Caco-2 (cell line): ENCODE data around the gene IRS2. TPM values are rescaled to one million over a fixed set of nuclear protein-coding genes. Genes with fewer than 3 reads are reported as not detected.
"Not testable (repeated sequence)": the region's sequence is repeated elsewhere in the genome, so short reads cannot be mapped to it uniquely, and the experiment has no call there.

Experiments
- BruUV-seq: library from RNA; stranded (reverse); fragments of 400-500 nt; replicated peaks from 2 replicates; lab custom pipeline; 2021; lab: Mats Ljungman, UMichigan
- CTCF ChIA-PET: fragments of 300-600 bp; sonication (Branson Sonifier 250); formaldehyde crosslinking; loops from one replicate; lab custom pipeline; 2022; ENCODE audit warnings: antibody characterized with exemption; lab: Charles Lee
- POLR2A ChIA-PET: fragments of 300-600 bp; sonication (Branson Sonifier 250); formaldehyde crosslinking; loops from one replicate; lab custom pipeline; 2022; ENCODE audit warnings: antibody characterized with exemption; lab: Charles Lee
- DNase-seq, 2 experiments: peaks; one replicate each; pipeline versions ENCODE4 v3.0.0 to v3.0.0-alpha.2; 2020 to 2022
- H3K27me3 ChIP-seq: replicated peaks from 2 replicates; pipeline ENCODE4 v1.6.0; 2011; ENCODE audit warnings: low read length; ENCODE audit not compliant: control insufficient read depth, insufficient read depth
- H3K36me3 ChIP-seq: 2 replicates; pipeline ENCODE4 v1.5.1; 2011; ENCODE audit warnings: low read length; ENCODE audit not compliant: control insufficient read depth, insufficient read depth
- H3K4me1 ChIP-seq: fragments of 250-450 bp; sonication (Bioruptor Pico); 2 replicates; pipeline ENCODE4 v1.5.1; 2020; ENCODE audit warnings: mild to moderate bottlenecking
- H3K4me3 ChIP-seq: 2 replicates; pipeline ENCODE4 v1.5.1; 2011; ENCODE audit warnings: low read depth, mild to moderate bottlenecking, control low read depth, low read length
- H3K9me3 ChIP-seq: fragments of 250-450 bp; sonication (Bioruptor Pico); 2 replicates; pipeline ENCODE4 v1.5.1; 2020; ENCODE audit warnings: mild to moderate bottlenecking, moderate library complexity
- H3K27ac Mint-ChIP-seq: one replicate; pipeline ENCODE4 v1.8.0; 2022; ENCODE audit warnings: mixed read lengths; ENCODE audit not compliant: unreplicated experiment
- H3K27me3 Mint-ChIP-seq: one replicate; pipeline ENCODE4 v1.8.0; 2022; ENCODE audit warnings: mixed read lengths; ENCODE audit not compliant: insufficient read depth, unreplicated experiment
- H3K36me3 Mint-ChIP-seq: one replicate; pipeline ENCODE4 v1.8.0; 2022; ENCODE audit warnings: mild to moderate bottlenecking, mixed read lengths; ENCODE audit not compliant: insufficient read depth, unreplicated experiment
- H3K4me1 Mint-ChIP-seq: one replicate; pipeline ENCODE4 v1.8.0; 2022; ENCODE audit warnings: low read depth, mixed read lengths; ENCODE audit not compliant: unreplicated experiment
- H3K4me3 Mint-ChIP-seq: one replicate; pipeline ENCODE4 v1.8.0; 2022; ENCODE audit warnings: mild to moderate bottlenecking, moderate library complexity, mixed read lengths; ENCODE audit not compliant: unreplicated experiment
- H3K9me3 Mint-ChIP-seq: one replicate; pipeline ENCODE4 v1.8.0; 2022; ENCODE audit warnings: mixed read lengths; ENCODE audit not compliant: unreplicated experiment
- CTCF ChIP-seq, 2 experiments: fragments of 200-600 bp in 1 of 2; IDR thresholded peaks; 1 replicate in 1 of 2; 2 replicates in 1 of 2; pipeline versions ENCODE4 v1.5.1 to v1.8.0; 2011 to 2022; ENCODE audit warnings: antibody characterized with exemption in 1 of 2, control low read depth in 1 of 2, inconsistent platforms in 1 of 2, low read depth in 1 of 2, low read length in 1 of 2, mild to moderate bottlenecking in 1 of 2, moderate library complexity in 1 of 2; ENCODE audit not compliant: insufficient read depth in 1 of 2, severe bottlenecking in 1 of 2, unreplicated experiment in 1 of 2
- intact Hi-C: fragments of 100-400 bp; cut with micrococcal nuclease; formaldehyde crosslinking; loops from one replicate; pipeline ENCODE4 v1.10.0; 2022; ENCODE audit not compliant: unreplicated experiment
- total RNA-seq: library from RNA; stranded (reverse); gene quantifications from 2 replicates; pipeline ENCODE4 v1.2.3, GENCODE V29; 2022

The IRS2 gene
- total RNA-seq, 1 experiment from 2014 or later: 5.5 TPM

DNA sequence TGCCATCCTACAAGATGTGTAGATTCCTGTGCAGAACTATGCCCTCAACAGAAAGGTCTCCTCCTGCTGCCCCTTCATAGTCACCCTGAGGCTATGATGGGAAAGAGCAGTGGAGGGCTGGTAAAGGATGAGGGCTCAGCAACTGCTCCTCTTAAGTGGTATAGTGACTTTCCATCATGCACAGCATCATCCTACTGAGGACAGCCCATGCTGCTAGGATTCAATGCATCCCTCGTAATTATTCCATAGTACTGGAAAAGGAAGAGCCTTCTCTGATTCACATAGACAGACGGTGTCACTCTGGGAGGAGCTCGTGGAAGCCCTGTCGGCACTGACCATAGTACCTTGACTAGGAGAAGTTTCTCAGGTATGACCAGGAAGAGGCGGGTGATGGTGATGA lies 47.6 kb upstream of the IRS2 start:
- H3K4me1 ChIP-seq: peaks cover 3% of the 10 kb centered on the region
- no peak for TF ChIP-seq CTCF (IDR thresholded peaks at IDR 0.05; ENCODE audit: insufficient read depth in 1 of 2, low read depth in 1 of 2, low read length in 1 of 2, severe bottlenecking in 1 of 2, unreplicated experiment in 1 of 2)
- BruUV-seq: no TSS peak
- Mint-ChIP-seq H3K9me3 (no peaks in the 10 kb centered on the region), H3K4me1 (no peaks in the 10 kb centered on the region), H3K4me3 (no peak overlapping the region), H3K27ac (no peak overlapping the region), H3K36me3 (no peaks in the 10 kb centered on the region), H3K27me3 (peaks cover 5% of the 10 kb centered on the region)
- no peaks in the 10 kb centered on the region for H3K27me3 ChIP-seq
- intact Hi-C loops: no loop called here
- ChIA-PET POLR2A (no interaction called here), CTCF (no interaction called here)
- no peak for DNase-seq
- H3K4me3 ChIP-seq: no peak overlapping the region
- H3K36me3 ChIP-seq: no peaks in the 10 kb centered on the region
- no peaks in the 10 kb centered on the region for H3K9me3 ChIP-seq

GRCh38 chr13:109833071-109833470 lies 46.7 kb upstream of the IRS2 start:
- Mint-ChIP-seq H3K4me3 (no peak overlapping the region), H3K27ac (no peak overlapping the region), H3K36me3 (no peaks in the 10 kb centered on the region), H3K27me3 (peaks cover 5% of the 10 kb centered on the region), H3K9me3 (peaks cover 4% of the 10 kb centered on the region), H3K4me1 (no peaks in the 10 kb centered on the region)
- TF ChIP-seq CTCF (IDR thresholded peaks at IDR 0.05; ENCODE audit: insufficient read depth in 1 of 2, low read depth in 1 of 2, low read length in 1 of 2, severe bottlenecking in 1 of 2, unreplicated experiment in 1 of 2): no peak
- DNase-seq: no peak
- BruUV-seq: no TSS peak
- intact Hi-C loops: no loop called here
- no peak overlapping the region for H3K4me3 ChIP-seq
- no peaks in the 10 kb centered on the region for H3K27me3 ChIP-seq
- H3K36me3 ChIP-seq: no peaks in the 10 kb centered on the region
- H3K4me1 ChIP-seq: peaks cover 3% of the 10 kb centered on the region
- POLR2A ChIA-PET: no interaction called here
- CTCF ChIA-PET: no interaction called here
- H3K9me3 ChIP-seq: no peaks in the 10 kb centered on the region

- POLR2A ChIA-PET, H3K9me3 ChIP-seq, H3K36me3 Mint-ChIP-seq, H3K27me3 ChIP-seq, H3K36me3 ChIP-seq, H3K4me3 ChIP-seq, H3K4me1 ChIP-seq, BruUV-seq, DNase-seq, H3K27ac Mint-ChIP-seq, CTCF ChIA-PET, H3K4me3 Mint-ChIP-seq, H3K4me1 Mint-ChIP-seq, intact Hi-C loops: not testable (repeated sequence)
- H3K9me3 Mint-ChIP-seq: peaks cover 29% of the 10 kb centered on the region
- H3K27me3 Mint-ChIP-seq: peaks cover 14% of the 10 kb centered on the region
Observed at GRCh38 chr13:109828591-109829316, 42.4 kb upstream of the IRS2 start.

GRCh38 chr13:109823201-109823600 lies 36.8 kb upstream of the IRS2 start:
- H3K4me3 Mint-ChIP-seq, BruUV-seq, H3K27ac Mint-ChIP-seq, H3K27me3 ChIP-seq, CTCF ChIA-PET, POLR2A ChIA-PET, H3K36me3 ChIP-seq, intact Hi-C loops, H3K36me3 Mint-ChIP-seq, H3K4me1 ChIP-seq, DNase-seq, H3K4me3 ChIP-seq, H3K9me3 ChIP-seq, H3K4me1 Mint-ChIP-seq: not testable (repeated sequence)
- peaks cover 12% of the 10 kb centered on the region for H3K27me3 Mint-ChIP-seq
- H3K9me3 Mint-ChIP-seq: peaks cover 27% of the 10 kb centered on the region
